HepG2 (cell line): Measurements from ENCODE around the gene TRIM10. TPM values are rescaled to one million over a fixed set of nuclear protein-coding genes. Genes with fewer than 3 reads are reported as not detected.
A peak's percentile ranks its signal among the peaks of the same experiment; 100 is the strongest.

Source experiments
- CCDC6 ChIP-seq: sonication (generic); formaldehyde crosslinking; IDR thresholded peaks from 2 replicates; pipeline ENCODE4 v1.8.1; 2022; ENCODE audit warnings: mild to moderate bottlenecking, missing genetic modification reagents, moderate library complexity
- ETV5 ChIP-seq: IDR thresholded peaks from 2 replicates; pipeline ENCODE4 v1.6.1; 2018; ENCODE audit warnings: missing biosample characterization, missing genetic modification reagents, inconsistent platforms, borderline replicate concordance
- HDAC6 ChIP-seq: fragments of 200-600 bp; sonication (generic); IDR thresholded peaks from 2 replicates; pipeline ENCODE4 v1.7.0; 2017; ENCODE audit warnings: mild to moderate bottlenecking, antibody characterized with exemption, low read length, low read depth
- MEF2D ChIP-seq: sonication (generic); formaldehyde crosslinking; IDR thresholded peaks from 2 replicates; pipeline ENCODE4 v1.5.1; 2020; ENCODE audit warnings: mild to moderate bottlenecking, missing genetic modification reagents
- MEIS1 ChIP-seq: sonication (generic); formaldehyde crosslinking; IDR thresholded peaks from 2 replicates; pipeline ENCODE4 v1.9.0; 2021; ENCODE audit warnings: mild to moderate bottlenecking, missing genetic modification reagents, moderate library complexity, borderline replicate concordance
- POGZ ChIP-seq: sonication (generic); formaldehyde crosslinking; IDR thresholded peaks from 2 replicates; pipeline ENCODE4 v1.4.0; 2020; ENCODE audit warnings: mild to moderate bottlenecking, missing genetic modification reagents
- RBAK ChIP-seq: sonication (generic); formaldehyde crosslinking; IDR thresholded peaks from 2 replicates; pipeline ENCODE4 v1.5.1; 2020; ENCODE audit warnings: mild to moderate bottlenecking, missing genetic modification reagents
- RELA ChIP-seq: sonication (generic); formaldehyde crosslinking; IDR thresholded peaks from 2 replicates; pipeline ENCODE4 v1.4.0; 2020; ENCODE audit warnings: missing genetic modification reagents
- RFXANK ChIP-seq: IDR thresholded peaks from 2 replicates; pipeline ENCODE4 v1.6.1; 2016
- SALL2 ChIP-seq: sonication (generic); formaldehyde crosslinking; IDR thresholded peaks from 2 replicates; pipeline ENCODE4 v1.8.1; 2023; ENCODE audit warnings: mild to moderate bottlenecking, missing genetic modification reagents, inconsistent platforms
- SMC3 ChIP-seq: IDR thresholded peaks from 2 replicates; pipeline ENCODE4 v1.6.1; 2011; ENCODE audit warnings: low read length, improper control_type of control experiment
- SOX6 ChIP-seq, 2 experiments: fragments of 450-650 bp in 1 of 2; sonication (generic) in 1 of 2; formaldehyde crosslinking in 1 of 2; IDR thresholded peaks; 2 replicates each; pipeline versions ENCODE4 v1.4.0 to v1.6.1; 2017 to 2020; ENCODE audit warnings: antibody characterized with exemption in 1 of 2, mild to moderate bottlenecking in 1 of 2, missing genetic modification reagents in 1 of 2
- SSRP1 ChIP-seq: IDR thresholded peaks from 2 replicates; pipeline ENCODE4 v1.6.1; 2016; ENCODE audit warnings: control low read depth
- STAG1 ChIP-seq: sonication (generic); formaldehyde crosslinking; IDR thresholded peaks from 2 replicates; pipeline ENCODE4 v1.4.0; 2020; ENCODE audit warnings: missing genetic modification reagents
- YEATS2 ChIP-seq: sonication (generic); formaldehyde crosslinking; IDR thresholded peaks from 2 replicates; pipeline ENCODE4 v1.4.0; 2020; ENCODE audit warnings: missing genetic modification reagents, borderline replicate concordance
- ZNF260 ChIP-seq: sonication (generic); formaldehyde crosslinking; IDR thresholded peaks from 2 replicates; pipeline ENCODE4 v1.4.0; 2020; ENCODE audit warnings: missing genetic modification reagents, low read depth, mild to moderate bottlenecking, borderline replicate concordance
- ZNF501 ChIP-seq: sonication (generic); formaldehyde crosslinking; IDR thresholded peaks from 2 replicates; pipeline ENCODE4 v1.5.1; 2020; ENCODE audit warnings: mild to moderate bottlenecking, moderate library complexity, missing genetic modification reagents
- ZNF564 ChIP-seq: sonication (generic); formaldehyde crosslinking; IDR thresholded peaks from 2 replicates; pipeline ENCODE4 v1.8.1; 2023; ENCODE audit warnings: mild to moderate bottlenecking, missing genetic modification reagents
- ZNF619 ChIP-seq: sonication (generic); formaldehyde crosslinking; IDR thresholded peaks from 2 replicates; pipeline ENCODE4 v1.4.0; 2020; ENCODE audit warnings: mild to moderate bottlenecking, missing genetic modification reagents
- ZNF672 ChIP-seq: sonication (generic); formaldehyde crosslinking; IDR thresholded peaks from 2 replicates; pipeline ENCODE4 v1.8.1; 2022; ENCODE audit warnings: missing genetic modification reagents
- ZNF792 ChIP-seq: IDR thresholded peaks from 2 replicates; pipeline ENCODE4 v1.6.1; 2016
- polyA plus RNA-seq, 8 experiments: library from polyadenylated mRNA; depleted of rRNA in 3 of 8; stranded (reverse) in 7 of 8; unstranded in 1 of 8; fragments of >200 nt; fragmentation: Illumina TruSeq in 4 of 8; extraction: Trizol in 4 of 8; gene quantifications; 2 replicates each; pipeline versions ENCODE4 v1.2.1 to v1.2.3, GENCODE V29; 2011 to 2016; ENCODE audit warnings: low read depth in 4 of 8, missing spikeins in 1 of 8, mixed read lengths in 1 of 8; ENCODE audit not compliant: insufficient read depth in 1 of 8
- total RNA-seq, 5 experiments: library from RNA; depleted of rRNA; stranded (reverse); fragments of >200 nt; fragmentation: Illumina TruSeq; extraction: Trizol; gene quantifications; 2 replicates each; pipeline ENCODE4 v1.2.3, GENCODE V29; 2016; ENCODE audit warnings: low read depth in 1 of 5
- TF ChIP-seq, protein P1 (sequence below): sonication (generic); formaldehyde crosslinking; IDR thresholded peaks from 2 replicates; pipeline ENCODE4 v1.5.1; 2020; ENCODE audit warnings: mild to moderate bottlenecking, moderate library complexity, missing genetic modification reagents
- TF ChIP-seq, protein P2 (sequence below): fragments of 450-650 bp; IDR thresholded peaks from 2 replicates; pipeline ENCODE4 v1.6.1; 2017; ENCODE audit warnings: mild to moderate bottlenecking
- TF ChIP-seq, protein P3 (sequence below): fragments of 450-650 bp; IDR thresholded peaks from 2 replicates; pipeline ENCODE4 v1.6.1; 2016

The TRIM10 gene
- total and polyA plus RNA-seq, 2 of the 13 experiments (the other 11 are each of a cell fraction or from before 2014, with no cell fraction given): 4.1 to 6.8 TPM

DNA sequence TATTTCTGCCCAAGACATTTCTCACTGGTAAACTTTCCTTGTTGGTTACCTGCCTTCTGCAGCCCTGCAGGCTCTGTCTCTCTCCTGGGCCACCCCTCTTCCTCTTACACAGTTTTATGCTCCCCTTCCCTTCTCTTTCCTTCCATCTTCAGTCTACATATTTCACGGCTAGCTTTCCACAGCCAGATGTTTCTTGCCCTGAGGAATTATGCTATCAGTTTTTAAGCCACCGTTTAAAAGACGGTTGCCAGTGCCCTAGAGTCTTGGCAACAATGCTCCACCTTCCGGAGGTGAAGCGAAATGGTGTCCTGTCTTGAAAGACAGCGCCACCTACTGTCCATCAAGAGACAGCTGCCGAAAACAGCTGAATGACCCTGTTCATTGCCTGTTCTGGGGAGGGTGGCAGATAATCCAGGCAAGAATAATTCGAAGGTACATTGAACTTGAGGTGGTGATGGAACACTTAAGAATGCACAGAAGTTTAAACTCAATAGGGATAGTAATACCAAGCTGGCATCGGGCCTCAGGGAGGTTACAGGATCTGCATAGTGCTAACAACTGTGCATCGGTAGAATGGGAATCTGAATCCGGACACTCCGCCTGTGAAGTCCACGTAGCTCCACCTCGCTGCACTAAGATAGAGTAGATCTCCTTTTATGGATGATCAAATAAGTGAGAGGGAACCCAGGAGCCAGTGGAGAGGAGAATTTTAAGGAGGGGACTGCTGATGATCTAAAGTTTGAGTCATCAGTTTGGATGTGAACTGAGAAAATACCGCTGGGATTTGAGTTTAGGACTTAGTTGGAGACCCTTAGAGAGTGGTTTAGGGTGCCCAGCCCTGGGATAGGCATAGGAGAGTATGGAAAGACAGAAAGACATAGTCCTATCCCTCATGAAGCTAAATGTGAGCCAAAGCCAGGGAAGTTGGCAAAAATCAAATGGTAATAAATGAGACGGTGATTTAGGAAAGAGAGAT is 29.8 kb downstream of the TRIM10 start (continued):
- TF ChIP-seq CCDC6 (CRISPR knock-in tag): no peak
- TF ChIP-seq STAG1: peak; percentile 84
- peak; percentile 86; the same call in 1 of the 2 replicates for TF ChIP-seq ETV5 (CRISPR knock-in tag)
- TF ChIP-seq SMC3: peak; percentile 97
- peak; percentile 26; the same call in 1 of the 2 replicates for TF ChIP-seq POGZ (CRISPR knock-in tag)
- TF ChIP-seq, protein P1, sequence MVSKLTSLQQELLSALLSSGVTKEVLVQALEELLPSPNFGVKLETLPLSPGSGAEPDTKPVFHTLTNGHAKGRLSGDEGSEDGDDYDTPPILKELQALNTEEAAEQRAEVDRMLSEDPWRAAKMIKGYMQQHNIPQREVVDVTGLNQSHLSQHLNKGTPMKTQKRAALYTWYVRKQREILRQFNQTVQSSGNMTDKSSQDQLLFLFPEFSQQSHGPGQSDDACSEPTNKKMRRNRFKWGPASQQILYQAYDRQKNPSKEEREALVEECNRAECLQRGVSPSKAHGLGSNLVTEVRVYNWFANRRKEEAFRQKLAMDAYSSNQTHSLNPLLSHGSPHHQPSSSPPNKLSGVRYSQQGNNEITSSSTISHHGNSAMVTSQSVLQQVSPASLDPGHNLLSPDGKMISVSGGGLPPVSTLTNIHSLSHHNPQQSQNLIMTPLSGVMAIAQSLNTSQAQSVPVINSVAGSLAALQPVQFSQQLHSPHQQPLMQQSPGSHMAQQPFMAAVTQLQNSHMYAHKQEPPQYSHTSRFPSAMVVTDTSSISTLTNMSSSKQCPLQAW (CRISPR knock-in tag): peak; percentile 87
- 0 out of 2 replicates have a peak, but pooled peaks have one; percentile 36 for TF ChIP-seq SALL2 (CRISPR knock-in tag)
- peak; percentile 41; the same call in 1 of the 2 replicates for TF ChIP-seq ZNF792 (CRISPR knock-in tag)
- TF ChIP-seq RBAK: no peak
- no peak for TF ChIP-seq MEIS1 (CRISPR knock-in tag)
- peak; percentile 68; the same call in 1 of the 2 replicates for TF ChIP-seq YEATS2
- TF ChIP-seq ZNF501 (CRISPR knock-in tag): peak; percentile 78
- TF ChIP-seq SOX6 (IDR thresholded peaks at IDR 0.05): no peak
- TF ChIP-seq SOX6 (CRISPR knock-in tag; IDR thresholded peaks at IDR 0.05): peak; percentile 59
- peak; percentile 89; the same call in 1 of the 2 replicates for TF ChIP-seq RFXANK (CRISPR knock-in tag)
- TF ChIP-seq ZNF564: no peak
- TF ChIP-seq, protein P2, sequence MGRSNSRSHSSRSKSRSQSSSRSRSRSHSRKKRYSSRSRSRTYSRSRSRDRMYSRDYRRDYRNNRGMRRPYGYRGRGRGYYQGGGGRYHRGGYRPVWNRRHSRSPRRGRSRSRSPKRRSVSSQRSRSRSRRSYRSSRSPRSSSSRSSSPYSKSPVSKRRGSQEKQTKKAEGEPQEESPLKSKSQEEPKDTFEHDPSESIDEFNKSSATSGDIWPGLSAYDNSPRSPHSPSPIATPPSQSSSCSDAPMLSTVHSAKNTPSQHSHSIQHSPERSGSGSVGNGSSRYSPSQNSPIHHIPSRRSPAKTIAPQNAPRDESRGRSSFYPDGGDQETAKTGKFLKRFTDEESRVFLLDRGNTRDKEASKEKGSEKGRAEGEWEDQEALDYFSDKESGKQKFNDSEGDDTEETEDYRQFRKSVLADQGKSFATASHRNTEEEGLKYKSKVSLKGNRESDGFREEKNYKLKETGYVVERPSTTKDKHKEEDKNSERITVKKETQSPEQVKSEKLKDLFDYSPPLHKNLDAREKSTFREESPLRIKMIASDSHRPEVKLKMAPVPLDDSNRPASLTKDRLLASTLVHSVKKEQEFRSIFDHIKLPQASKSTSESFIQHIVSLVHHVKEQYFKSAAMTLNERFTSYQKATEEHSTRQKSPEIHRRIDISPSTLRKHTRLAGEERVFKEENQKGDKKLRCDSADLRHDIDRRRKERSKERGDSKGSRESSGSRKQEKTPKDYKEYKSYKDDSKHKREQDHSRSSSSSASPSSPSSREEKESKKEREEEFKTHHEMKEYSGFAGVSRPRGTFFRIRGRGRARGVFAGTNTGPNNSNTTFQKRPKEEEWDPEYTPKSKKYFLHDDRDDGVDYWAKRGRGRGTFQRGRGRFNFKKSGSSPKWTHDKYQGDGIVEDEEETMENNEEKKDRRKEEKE: no peak
- TF ChIP-seq ZNF672 (CRISPR knock-in tag): no peak
- peak; percentile 96 for TF ChIP-seq SSRP1 (CRISPR knock-in tag)
- TF ChIP-seq, protein P3, sequence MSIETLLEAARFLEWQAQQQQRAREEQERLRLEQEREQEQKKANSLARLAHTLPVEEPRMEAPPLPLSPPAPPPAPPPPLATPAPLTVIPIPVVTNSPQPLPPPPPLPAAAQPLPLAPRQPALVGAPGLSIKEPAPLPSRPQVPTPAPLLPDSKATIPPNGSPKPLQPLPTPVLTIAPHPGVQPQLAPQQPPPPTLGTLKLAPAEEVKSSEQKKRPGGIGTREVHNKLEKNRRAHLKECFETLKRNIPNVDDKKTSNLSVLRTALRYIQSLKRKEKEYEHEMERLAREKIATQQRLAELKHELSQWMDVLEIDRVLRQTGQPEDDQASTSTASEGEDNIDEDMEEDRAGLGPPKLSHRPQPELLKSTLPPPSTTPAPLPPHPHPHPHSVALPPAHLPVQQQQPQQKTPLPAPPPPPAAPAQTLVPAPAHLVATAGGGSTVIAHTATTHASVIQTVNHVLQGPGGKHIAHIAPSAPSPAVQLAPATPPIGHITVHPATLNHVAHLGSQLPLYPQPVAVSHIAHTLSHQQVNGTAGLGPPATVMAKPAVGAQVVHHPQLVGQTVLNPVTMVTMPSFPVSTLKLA: no peak
- TF ChIP-seq MEF2D (CRISPR knock-in tag): peak; percentile 41; the same call in 1 of the 2 replicates
- TF ChIP-seq ZNF260 (CRISPR knock-in tag): 0 out of 2 replicates have a peak, but pooled peaks have one; percentile 24
- TF ChIP-seq ZNF619 (CRISPR knock-in tag): peak; percentile 81; the same call in 1 of the 2 replicates
- TF ChIP-seq RELA (CRISPR knock-in tag): peak; percentile 89; the same call in 1 of the 2 replicates
- no peak for TF ChIP-seq HDAC6
